GM23248 (cell line): ENCODE data around the gene COL28A1.

Source experiments
- EZH2 ChIP-seq: fragments of 200-600 bp; sonication (generic); IDR thresholded peaks from 2 replicates; pipeline ENCODE4 v1.6.1; 2018; ENCODE audit warnings: antibody characterized with exemption, mild to moderate bottlenecking; ENCODE audit not compliant: insufficient read depth, poor library complexity, severe bottlenecking
- EZH2phosphoT487 ChIP-seq: fragments of 200-600 bp; sonication (generic); IDR thresholded peaks from 2 replicates; pipeline ENCODE4 v1.6.1; 2018; ENCODE audit warnings: antibody characterized with exemption, moderate library complexity, mild to moderate bottlenecking, low read depth; ENCODE audit not compliant: insufficient read depth

- TF ChIP-seq EZH2phosphoT487 (no peak), EZH2 (no peak)
Measured at GRCh38 chr7:7576344-7576743, 40.7 kb upstream of the COL28A1 start.
